Measurements from ENCODE around the gene NPIPA1.
"Not testable (repeated sequence)": the region's sequence is repeated elsewhere in the genome, so short reads cannot be mapped to it uniquely, and the experiment has no call there.

NPIPA1 gene

GRCh38 chr16:14937143-14937542, at the start of gene NPIPA1:
Gene NPIPA1 (plus strand): TSS chr16:14937443. CDS start chr16:14937443, 0 bp downstream.
- not testable (repeated sequence) for DNase-seq

DNA sequence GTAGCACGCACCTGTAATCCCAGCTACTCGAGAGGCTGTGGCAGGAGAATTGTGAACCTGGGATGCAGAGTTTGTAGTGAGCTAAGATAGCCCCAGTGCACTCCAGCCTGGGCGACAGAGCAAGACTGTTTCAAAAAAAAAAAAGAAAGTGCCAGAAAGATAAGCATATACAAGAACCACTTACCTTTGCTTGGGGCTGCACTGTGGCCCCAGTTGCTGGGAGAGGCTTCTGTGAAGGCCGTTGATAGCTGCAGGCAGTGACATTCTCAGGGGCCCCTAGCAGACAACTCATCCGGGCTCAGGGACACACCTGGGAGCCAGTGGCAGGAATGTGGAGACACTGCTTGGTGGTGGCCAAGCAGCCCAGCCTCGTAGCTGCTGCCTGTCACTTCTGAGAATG, 45.1 kb upstream of the NPIPA1 start:
- not testable (repeated sequence) for DNase-seq

- DNase-seq, result not testable (repeated sequence)
Observed at GRCh38 chr16:14895382-14895781, 41.9 kb upstream of the NPIPA1 start.

DNA sequence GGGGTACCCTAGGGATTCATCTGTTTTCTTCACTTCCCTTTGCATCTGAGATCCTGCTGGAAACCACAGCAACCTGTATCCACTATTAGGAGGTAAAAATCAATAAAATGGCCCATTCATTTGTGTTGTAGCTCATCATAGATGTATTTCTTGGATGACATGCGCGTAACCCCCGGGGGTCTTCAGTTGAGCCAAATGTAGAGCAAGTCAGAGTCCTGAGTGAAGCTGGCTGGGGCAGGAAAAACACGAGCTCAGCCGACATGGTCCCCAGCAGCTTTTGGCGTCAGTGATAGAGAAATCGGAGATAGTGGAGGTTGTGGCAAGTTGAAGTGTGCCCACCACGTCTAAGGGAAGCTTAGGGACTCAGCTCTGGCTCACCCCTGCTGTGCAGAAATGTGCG, 41.2 kb upstream of the NPIPA1 start:
- not testable (repeated sequence) for DNase-seq

DNA sequence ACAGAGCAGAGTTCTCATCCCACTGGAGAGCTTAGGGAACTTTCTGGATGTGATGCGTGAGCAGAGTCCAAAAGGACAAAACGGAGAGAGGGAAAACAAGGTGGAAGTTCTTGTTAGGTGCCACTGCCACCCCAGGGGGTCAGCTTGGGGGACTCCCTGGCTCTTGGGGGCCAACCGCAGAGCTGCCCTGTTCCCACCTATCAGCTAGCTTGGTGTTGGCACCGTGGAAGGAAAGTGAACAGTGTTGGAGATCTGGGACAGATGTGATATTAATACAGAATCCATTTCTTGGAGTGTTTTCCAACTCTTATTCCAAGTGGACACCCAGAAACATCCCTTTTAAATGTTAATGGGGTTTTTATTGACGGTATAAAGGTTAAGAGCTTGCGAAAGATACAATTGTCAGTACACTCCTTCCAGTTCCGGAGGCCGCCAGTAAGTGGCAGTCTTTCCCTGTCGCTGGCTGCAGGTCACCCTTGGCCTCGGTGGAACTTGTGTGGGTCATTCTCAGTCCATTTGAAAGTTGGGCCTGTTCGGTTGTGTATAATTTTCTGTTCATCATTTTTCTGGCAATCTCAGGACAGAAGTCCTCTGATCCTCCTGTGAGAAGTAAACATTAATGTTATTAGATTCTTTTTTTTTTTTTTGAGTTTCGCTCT, 40.1 kb upstream of the NPIPA1 start:
- DNase-seq, result not testable (repeated sequence)

DNA sequence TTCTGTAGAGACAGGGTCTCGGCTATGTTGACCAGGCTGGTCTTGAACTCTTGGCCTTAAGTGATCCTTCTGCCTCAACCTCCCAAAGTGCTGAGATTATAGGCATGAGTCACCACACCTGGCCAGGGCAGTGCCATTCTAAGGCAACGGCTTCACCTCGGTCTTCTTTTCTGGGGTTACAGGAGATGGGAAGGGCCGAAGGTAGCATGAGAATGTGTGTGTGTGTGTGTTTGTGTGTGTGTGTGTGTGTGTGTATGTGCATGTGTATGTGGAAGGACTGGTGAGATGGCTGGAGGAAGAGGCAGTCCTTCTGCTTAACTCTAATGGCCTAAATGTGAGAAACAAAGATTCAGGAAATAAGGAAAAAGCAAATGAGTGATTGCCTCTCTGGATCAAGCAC, 39.1 kb upstream of the NPIPA1 start:
- not testable (repeated sequence) for DNase-seq

DNA sequence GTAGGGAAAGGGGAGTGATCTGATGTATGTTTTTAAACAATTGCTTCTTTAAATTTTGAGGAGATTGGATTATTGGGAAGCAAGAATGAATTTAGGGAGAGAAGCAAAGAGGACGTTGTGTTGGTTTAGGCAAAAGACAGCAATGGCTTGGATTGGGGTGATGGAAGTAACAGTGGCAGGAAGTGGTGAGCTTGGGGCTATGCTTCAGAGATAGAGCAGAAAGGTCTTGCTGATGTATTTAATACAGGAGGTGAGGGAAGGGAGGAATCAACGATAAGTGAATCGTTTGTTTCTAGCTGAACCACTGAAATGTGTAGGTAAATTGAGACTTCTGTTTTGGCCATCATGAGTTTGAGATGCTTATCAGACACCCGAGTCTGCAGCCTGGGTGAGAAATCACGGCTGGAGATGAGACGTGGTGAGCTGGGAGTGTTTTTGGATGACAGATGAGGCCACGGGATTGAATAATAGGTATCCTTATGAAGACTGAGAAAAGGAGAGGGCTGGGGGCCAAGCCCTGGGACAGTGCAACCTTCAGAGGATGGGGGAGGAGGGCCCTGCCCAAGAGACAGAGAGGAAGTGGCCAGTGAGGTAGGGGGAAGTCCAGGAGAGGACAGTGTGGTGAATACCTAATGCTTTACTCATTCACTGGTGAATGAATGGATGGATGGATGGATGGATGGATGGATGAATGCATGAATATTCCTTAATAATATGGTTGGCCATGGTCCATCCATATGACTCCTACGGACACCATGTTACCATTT, 33.9 kb upstream of the NPIPA1 start:
- DNase-seq, result not testable (repeated sequence)

GRCh38 chr16:14909744-14910143, 27.5 kb upstream of the NPIPA1 start:
- DNase-seq, result not testable (repeated sequence)

- not testable (repeated sequence) for DNase-seq
Observed at GRCh38 chr16:14910833-14911629, 26.2 kb upstream of the NPIPA1 start.

DNA sequence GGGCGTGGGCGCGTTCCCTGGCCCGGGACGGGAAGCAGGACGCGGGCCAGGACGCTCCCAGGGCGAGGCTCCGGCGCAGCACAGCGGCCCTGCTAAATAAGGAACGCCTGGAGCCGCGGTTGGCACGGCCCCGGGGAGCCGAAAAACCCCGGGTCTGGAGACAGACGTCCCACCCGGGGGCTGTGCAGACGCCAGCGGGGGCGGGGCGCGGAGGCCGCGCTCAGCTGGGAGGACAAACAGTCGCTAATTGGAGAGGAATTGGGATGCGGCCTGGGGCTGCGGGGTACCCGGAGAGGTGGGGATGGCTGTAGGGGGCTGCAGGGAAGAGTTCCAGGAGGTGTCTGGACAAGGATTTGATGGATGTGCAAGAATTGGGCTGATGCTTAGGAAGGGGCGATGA, 25.3 kb upstream of the NPIPA1 start:
- not testable (repeated sequence) for DNase-seq

- DNase-seq, result not testable (repeated sequence)
Observed at GRCh38 chr16:14912588-14912987, 24.7 kb upstream of the NPIPA1 start.

DNA sequence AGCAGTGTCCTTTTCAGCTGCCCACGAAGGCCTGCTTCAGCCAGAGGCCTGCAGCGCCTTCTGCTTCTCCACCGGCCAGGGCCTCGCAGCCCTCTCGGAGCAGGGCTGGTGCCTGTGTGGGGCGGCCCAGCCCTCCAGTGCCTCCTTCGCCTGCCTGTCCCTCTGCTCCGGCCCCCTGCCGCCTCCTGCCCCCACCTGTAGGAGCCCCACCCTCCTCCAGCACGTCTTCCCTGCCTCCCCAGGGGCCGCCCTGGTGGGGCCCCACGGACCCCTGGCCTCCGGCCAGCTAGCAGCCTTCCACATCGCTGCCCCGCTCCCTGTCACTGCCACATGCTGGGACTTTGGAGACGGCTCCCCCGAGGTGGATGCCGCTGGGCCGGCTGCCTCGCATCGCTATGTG, 18.7 kb upstream of the NPIPA1 start:
- not testable (repeated sequence) for DNase-seq

DNA sequence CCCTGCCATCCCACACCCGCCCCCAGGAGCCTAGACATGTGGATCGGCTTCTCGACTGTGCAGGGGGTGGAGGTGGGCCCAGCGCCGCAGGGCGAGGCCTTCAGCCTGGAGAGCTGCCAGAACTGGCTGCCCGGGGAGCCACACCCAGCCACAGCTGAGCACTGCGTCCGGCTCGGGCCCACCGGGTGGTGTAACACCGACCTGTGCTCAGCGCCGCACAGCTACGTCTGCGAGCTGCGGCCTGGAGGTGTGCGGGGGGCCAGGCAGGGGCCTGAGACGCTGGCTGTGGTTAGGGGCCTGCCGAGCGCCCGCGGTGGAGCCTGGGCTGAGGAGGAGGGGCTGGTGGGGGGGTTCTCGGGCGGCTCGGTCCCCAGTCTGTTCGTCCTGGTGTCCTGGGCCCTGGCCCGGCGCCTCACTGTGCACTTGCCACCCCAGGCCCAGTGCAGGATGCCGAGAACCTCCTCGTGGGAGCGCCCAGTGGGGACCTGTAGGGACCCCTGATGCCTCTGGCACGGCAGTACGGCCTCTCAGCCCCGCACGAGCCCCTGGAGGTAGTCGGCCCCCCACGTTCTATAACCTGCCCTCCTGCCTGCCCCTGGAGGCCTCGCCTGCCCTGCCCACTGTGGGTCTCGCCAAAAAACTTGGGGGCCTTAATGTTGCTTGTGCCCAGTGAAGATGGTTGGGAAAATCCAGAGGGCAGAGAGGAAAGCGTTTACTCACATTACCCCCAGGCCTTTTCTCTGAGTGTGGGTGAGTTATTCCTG, 17.2 kb upstream of the NPIPA1 start:
- not testable (repeated sequence) for DNase-seq

DNA sequence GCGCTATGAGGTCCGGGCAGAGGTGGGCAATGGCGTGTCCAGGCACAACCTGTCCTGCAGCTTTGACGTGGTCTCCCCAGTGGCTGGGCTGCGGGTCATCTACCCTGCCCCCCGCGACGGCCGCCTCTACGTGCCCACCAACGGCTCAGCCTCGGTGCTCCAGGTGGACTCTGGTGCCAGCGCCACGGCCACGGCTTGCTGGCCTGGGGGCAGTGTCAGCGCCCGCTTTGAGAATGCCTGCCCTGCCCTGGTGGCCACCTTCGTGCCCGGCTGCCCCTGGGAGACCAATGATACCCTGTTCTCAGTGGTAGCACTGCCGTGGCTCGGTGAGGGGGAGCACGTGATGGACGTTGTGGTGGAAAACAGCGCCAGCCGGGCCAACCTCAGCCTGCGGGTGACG, 15.0 kb upstream of the NPIPA1 start:
- DNase-seq, result not testable (repeated sequence)

- DNase-seq, result not testable (repeated sequence)
Observed at GRCh38 chr16:14922968-14923367, 14.3 kb upstream of the NPIPA1 start.

DNA sequence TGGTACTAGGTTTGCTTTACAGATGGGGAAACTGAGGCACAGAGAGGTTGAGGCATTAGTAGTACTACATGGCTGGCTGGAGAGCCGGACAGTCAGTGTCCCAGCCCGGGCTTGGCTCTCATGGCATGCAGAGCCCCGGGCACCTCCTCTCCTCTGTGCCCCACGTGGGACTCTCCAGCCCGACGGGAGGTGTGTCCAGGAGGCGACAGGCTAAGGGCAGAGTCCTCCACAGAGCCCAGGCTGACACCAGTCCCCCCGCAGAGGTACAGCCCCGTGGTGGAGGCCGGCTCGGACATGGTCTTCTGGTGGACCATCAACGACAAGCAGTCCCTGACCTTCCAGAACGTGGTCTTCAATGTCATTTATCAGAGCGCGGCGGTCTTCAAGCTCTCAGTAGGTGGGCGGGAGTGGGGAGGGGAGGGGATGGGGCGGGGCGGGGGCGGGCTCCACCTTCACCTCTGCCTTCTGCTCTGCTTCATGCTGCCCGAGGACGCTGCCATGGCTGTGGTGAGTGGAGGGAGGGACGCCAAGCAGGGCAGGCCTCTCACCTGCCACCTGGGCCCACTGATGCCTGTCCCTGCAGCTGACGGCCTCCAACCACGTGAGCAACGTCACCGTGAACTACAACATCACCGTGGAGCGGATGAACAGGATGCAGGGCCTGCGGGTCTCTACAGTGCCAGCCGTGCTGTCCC, 13.7 kb upstream of the NPIPA1 start:
- not testable (repeated sequence) for DNase-seq

DNA sequence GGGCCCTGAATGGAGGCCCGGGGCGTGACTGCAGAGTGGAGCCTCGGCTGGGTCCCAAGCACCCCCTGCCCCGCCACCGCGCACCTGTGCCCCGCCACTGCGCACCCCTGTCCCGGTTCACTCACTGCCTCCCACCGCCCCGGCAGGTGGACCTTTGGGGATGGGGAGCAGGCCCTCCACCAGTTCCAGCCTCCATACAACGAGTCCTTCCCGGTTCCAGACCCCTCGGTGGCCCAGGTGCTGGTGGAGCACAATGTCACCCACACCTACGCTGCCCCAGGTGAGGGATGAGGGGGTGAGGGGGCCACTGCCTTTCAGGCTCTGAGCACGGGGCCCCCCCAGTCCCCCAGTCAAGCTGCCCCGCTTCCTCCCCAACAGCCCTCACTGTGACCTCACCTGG, 12.9 kb upstream of the NPIPA1 start:
- not testable (repeated sequence) for DNase-seq

GRCh38 chr16:14924982-14925381, 12.3 kb upstream of the NPIPA1 start:
- DNase-seq, result not testable (repeated sequence)

GRCh38 chr16:14928064-14928714, 9.1 kb upstream of the NPIPA1 start:
- DNase-seq, result not testable (repeated sequence)

DNA sequence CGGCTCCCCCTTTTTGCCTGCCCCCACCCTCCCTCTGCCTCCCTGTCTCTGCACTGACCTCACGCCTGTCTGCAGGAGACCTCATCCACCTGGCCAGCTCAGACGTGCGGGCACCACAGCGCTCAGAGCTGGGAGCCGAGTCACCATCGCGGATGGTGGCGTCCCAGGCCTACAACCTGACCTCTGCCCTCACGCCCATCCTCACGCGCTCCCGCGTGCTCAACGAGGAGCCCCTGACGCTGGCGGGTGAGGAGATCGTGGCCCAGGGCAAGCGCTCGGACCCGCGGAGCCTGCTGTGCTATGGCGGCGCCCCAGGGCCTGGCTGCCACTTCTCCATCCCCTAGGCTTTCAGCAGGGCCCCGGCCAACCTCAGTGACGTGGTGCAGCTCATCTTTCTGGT, 8.1 kb upstream of the NPIPA1 start:
- DNase-seq, result not testable (repeated sequence)

GRCh38 chr16:14930246-14930645, 7.0 kb upstream of the NPIPA1 start:
- not testable (repeated sequence) for DNase-seq
